PC-3 (cell line): Measurements from ENCODE around the gene GULP1.

Experiments used
- CTCF ChIP-seq: fragments of 300-600 bp; sonication (generic); conservative IDR thresholded peaks from 2 replicates; pipeline ENCODE4 v1.5.1; 2017; ENCODE audit warnings: antibody characterized with exemption, low read depth, mild to moderate bottlenecking, low read length
- EZH2 ChIP-seq: fragments of 300-600 bp; sonication (generic); IDR thresholded peaks from one replicate; pipeline ENCODE4 v1.6.1; 2017; ENCODE audit warnings: antibody characterized with exemption, mild to moderate bottlenecking, low read length; ENCODE audit not compliant: unreplicated experiment
- EZH2phosphoT487 ChIP-seq: fragments of 300-600 bp; sonication (generic); IDR thresholded peaks from 2 replicates; pipeline ENCODE4 v1.6.1; 2018; ENCODE audit warnings: mild to moderate bottlenecking, antibody characterized with exemption, low read length, borderline replicate concordance

- no peak for TF ChIP-seq EZH2
- TF ChIP-seq CTCF: no peak
- no peak for TF ChIP-seq EZH2phosphoT487
Observed at GRCh38 chr2:188345831-188346458, 54.3 kb downstream of the GULP1 start.
